K562 (cell line): ENCODE measurements around the gene SMOC2. TPM values are rescaled to one million over a fixed set of nuclear protein-coding genes. Genes with fewer than 3 reads are reported as not detected.

ENCODE experiments used
- ATAC-seq: fragments of 200-7000 bp; cut with Tn5 transposase; 3 replicates; pipeline ENCODE4 v1.9.1; 2020; ENCODE audit warnings: moderate library complexity
- BruUV-seq: library from RNA; stranded (reverse); fragments of 400-500 nt; replicated peaks from 2 replicates; lab custom pipeline; 2021; lab: Mats Ljungman, UMichigan
- CTCF ChIA-PET: fragments of 300-600 bp; formaldehyde crosslinking; extraction: SDS; loops from one replicate; lab custom pipeline; 2021; ENCODE audit warnings: low intra/inter-chr PET ratio; lab: Yijun Ruan, JAX
- POLR2A ChIA-PET: fragments of 300-600, 350-650 bp; sonication (Branson Sonifier 250); formaldehyde crosslinking; extraction: SDS; loops from one replicate; lab custom pipeline; 2021; ENCODE audit warnings: antibody characterized with exemption, inconsistent platforms; lab: Yijun Ruan, JAX
- DNase-seq, 4 experiments: peaks; one replicate each; pipeline versions ENCODE4 v3.0.0 to v3.0.0-alpha.2; 2011 to 2018; ENCODE audit warnings: low spot score in 3 of 4, mixed read lengths in 3 of 4; ENCODE audit errors: extremely low read depth in 1 of 4
- FAIRE-seq: peaks from 2 replicates; lab custom pipeline; 2011; peaks lifted over from hg19 to GRCh38; lab: Jason Lieb, UNC
- H2AFZ ChIP-seq: 2 replicates; pipeline ENCODE4 v1.6.0; 2011; ENCODE audit warnings: low read depth, low read length, control low read depth, inconsistent platforms
- H3K27ac ChIP-seq: fragments of 200-600 bp; 3 replicates; pipeline ENCODE4 v1.8.0; 2011; ENCODE audit warnings: low read depth, mild to moderate bottlenecking, control low read depth, inconsistent platforms, low read length, moderate library complexity, mixed read lengths; ENCODE audit errors: extremely low read depth
- H3K27me3 ChIP-seq, 2 experiments: fragments of 300-600 bp in 1 of 2; 2 replicates in 1 of 2; 3 replicates in 1 of 2; pipeline versions ENCODE4 v1.6.0 to v1.8.0; 2011; ENCODE audit warnings: inconsistent platforms in 2 of 2, low read length in 2 of 2, mild to moderate bottlenecking in 1 of 2, mixed read lengths in 1 of 2, moderate library complexity in 1 of 2; ENCODE audit not compliant: control insufficient read depth in 2 of 2, insufficient read depth in 2 of 2
- H3K36me3 ChIP-seq: fragments of 300-600 bp; 3 replicates; pipeline ENCODE4 v1.8.0; 2011; ENCODE audit warnings: mild to moderate bottlenecking, low read length, inconsistent platforms; ENCODE audit not compliant: control insufficient read depth, insufficient read depth
- H3K4me1 ChIP-seq, 2 experiments: fragments of 200-600 bp in 1 of 2; replicated peaks in 1 of 2; 2 replicates in 1 of 2; 3 replicates in 1 of 2; pipeline versions ENCODE4 v1.5.1 to v1.8.0; 2011; ENCODE audit warnings: inconsistent platforms in 2 of 2, low read length in 2 of 2, mild to moderate bottlenecking in 1 of 2, mixed read lengths in 1 of 2, moderate library complexity in 1 of 2; ENCODE audit not compliant: control insufficient read depth in 2 of 2, insufficient read depth in 2 of 2
- H3K4me2 ChIP-seq: 2 replicates; pipeline ENCODE4 v1.6.1; 2011; ENCODE audit warnings: low read length, control low read depth, inconsistent platforms, mixed read lengths; ENCODE audit not compliant: insufficient read depth
- H3K4me3 ChIP-seq: fragments of 200-600 bp; sonication (generic), shearing (Covaris generic); 2 replicates; pipeline ENCODE4 v1.5.1; 2016; ENCODE audit warnings: control low read depth, inconsistent platforms
- H3K79me2 ChIP-seq: fragments of 200-600 bp; 3 replicates; pipeline ENCODE4 v1.8.0; 2011; ENCODE audit warnings: low read length, inconsistent platforms; ENCODE audit not compliant: control insufficient read depth, insufficient read depth
- H3K9ac ChIP-seq, 2 experiments: 2 replicates each; pipeline versions ENCODE4 v1.6.0 to v1.6.1; 2011; ENCODE audit warnings: low read depth in 2 of 2, low read length in 2 of 2, control low read depth in 1 of 2, inconsistent platforms in 1 of 2, mild to moderate bottlenecking in 1 of 2, mixed read lengths in 1 of 2; ENCODE audit not compliant: insufficient read depth in 1 of 2
- H3K9me1 ChIP-seq: one replicate; pipeline ENCODE4 v1.6.0; 2011; ENCODE audit warnings: inconsistent platforms, mild to moderate bottlenecking, low read length, moderate library complexity; ENCODE audit not compliant: control insufficient read depth, insufficient read depth
- H3K9me3 ChIP-seq: replicated peaks from 2 replicates; pipeline ENCODE4 v1.5.1; 2011; ENCODE audit warnings: low read depth, low read length, inconsistent platforms; ENCODE audit not compliant: control insufficient read depth, insufficient read depth
- H4K20me1 ChIP-seq: replicated peaks from 2 replicates; pipeline ENCODE4 v1.6.1; 2011; ENCODE audit warnings: low read length, inconsistent platforms, mixed read lengths; ENCODE audit not compliant: control insufficient read depth, insufficient read depth
- EWSR1 ChIP-seq: fragments of 450-650 bp; IDR thresholded peaks from 2 replicates; pipeline ENCODE4 v1.6.1; 2018; ENCODE audit warnings: borderline replicate concordance, mild to moderate bottlenecking, low read depth, moderate library complexity; ENCODE audit not compliant: partially characterized antibody
- ILF3 ChIP-seq: fragments of 450-650 bp; IDR thresholded peaks from 2 replicates; pipeline ENCODE4 v1.6.1; 2018; ENCODE audit warnings: antibody characterized with exemption, mild to moderate bottlenecking, moderate library complexity, borderline replicate concordance
- JUNB ChIP-seq: fragments of 450-650 bp; formaldehyde crosslinking; conservative IDR thresholded peaks from 2 replicates; pipeline ENCODE4 v1.4.0; 2020; ENCODE audit warnings: mild to moderate bottlenecking
- KDM1A ChIP-seq, 2 experiments: fragments of 450-650 bp; IDR thresholded peaks; 2 replicates each; pipeline ENCODE4 v1.6.1; 2016; ENCODE audit warnings: mild to moderate bottlenecking in 2 of 2
- MCM2 ChIP-seq: fragments of 450-650 bp; IDR thresholded peaks from 2 replicates; pipeline ENCODE4 v1.6.1; 2017; ENCODE audit warnings: low read depth, mild to moderate bottlenecking
- PTBP1 ChIP-seq: fragments of 200-400 bp; formaldehyde crosslinking; IDR thresholded peaks from 2 replicates; pipeline ENCODE4 v1.6.1; 2017; ENCODE audit warnings: low read depth, low read length
- RAD51 ChIP-seq: fragments of 450-650 bp; IDR thresholded peaks from 2 replicates; pipeline ENCODE4 v1.7.1; 2016; ENCODE audit warnings: low read depth, mild to moderate bottlenecking, borderline replicate concordance
- SMARCB1 ChIP-seq: IDR thresholded peaks from 2 replicates; pipeline ENCODE4 v1.6.1; 2011; ENCODE audit warnings: improper control_type of control experiment, low read depth; ENCODE audit not compliant: insufficient read length
- SNIP1 ChIP-seq: fragments of 450-650 bp; IDR thresholded peaks from 2 replicates; pipeline ENCODE4 v1.7.1; 2017; ENCODE audit warnings: low read depth, mild to moderate bottlenecking
- SOX6 ChIP-seq: fragments of 450-650 bp; IDR thresholded peaks from 2 replicates; pipeline ENCODE4 v1.6.1; 2014; ENCODE audit warnings: mild to moderate bottlenecking
- XRCC4 ChIP-seq: IDR thresholded peaks from one replicate; pipeline ENCODE4 v1.6.1; 2011; ENCODE audit not compliant: insufficient read depth, insufficient read length; ENCODE audit errors: extremely low read depth
- ZNF41 ChIP-seq: fragments of 250-450 bp; sonication (Bioruptor Pico); conservative IDR thresholded peaks from 2 replicates; pipeline ENCODE4 v1.4.0; 2020; ENCODE audit warnings: mild to moderate bottlenecking
- ZNF764 ChIP-seq: fragments of 250-450 bp; sonication (Bioruptor Pico); IDR thresholded peaks from 2 replicates; pipeline ENCODE4 v1.4.0; 2020; ENCODE audit warnings: low read depth, mild to moderate bottlenecking, moderate library complexity
- WGBS: fragments of 100-300 bp; shearing (Covaris generic); methylation state at CpG from one replicate; pipeline ENCODE4 v1.1.6; 2016; ENCODE audit warnings: low coverage, mixed read lengths; ENCODE audit not compliant: insufficient coverage; ENCODE audit errors: missing lambda C conversion rate; 5-methylcytosine and 5-hydroxymethylcytosine counted together
- in situ Hi-C: fragments of 300-500 bp; cut with MboI; formaldehyde crosslinking; loops from 4 replicates; pipeline ENCODE4 v1.15.0; 2018; ENCODE audit warnings: inconsistent platforms, mixed read lengths
- intact Hi-C: fragments of 100-400 bp; cut with micrococcal nuclease; formaldehyde crosslinking; loops from 2 replicates; pipeline ENCODE4 v1.14.2; 2022
- polyA plus RNA-seq, 8 experiments: library from polyadenylated mRNA; depleted of rRNA in 4 of 8; stranded (reverse) in 5 of 8; unstranded in 3 of 8; fragments of >200 nt; fragmentation: Nextera tagmentation in 2 of 8; fragmentation: Illumina TruSeq in 1 of 8; extraction: Ambion mirVana in 2 of 8; extraction: Trizol in 1 of 8; gene quantifications; 2 replicates each; pipeline versions ENCODE4 v1.2.1 to v1.2.3, GENCODE V29; 2011 to 2014; ENCODE audit warnings: inconsistent platforms in 1 of 8, missing spikeins in 1 of 8
- total RNA-seq, 7 experiments: library from RNA; depleted of rRNA in 6 of 7; stranded (reverse); fragments of >200 nt in 6 of 7; fragmentation: Illumina TruSeq in 2 of 7; extraction: Trizol in 2 of 7; gene quantifications; 2 replicates each; pipeline versions ENCODE4 v1.2.1 to v1.2.3, GENCODE V29; 2011 to 2021; ENCODE audit warnings: low replicate concordance in 1 of 7
- TF ChIP-seq, protein P1 (sequence below): fragments of 450-650 bp; IDR thresholded peaks from 2 replicates; pipeline ENCODE4 v1.7.1; 2018; ENCODE audit warnings: mild to moderate bottlenecking, low read depth; ENCODE audit not compliant: partially characterized antibody
- TF ChIP-seq, protein P2 (sequence below): fragments of 450-650 bp; formaldehyde crosslinking; IDR thresholded peaks from 2 replicates; pipeline ENCODE4 v1.4.0; 2022; ENCODE audit warnings: missing genetic modification characterization
- TF ChIP-seq, protein P3 (sequence below), 3 experiments: fragments of 200-800 bp in 1 of 3; fragments of 250-450 bp in 1 of 3; fragments of 450-650 bp in 1 of 3; sonication (Bioruptor Pico) in 1 of 3; sonication (Bioruptor generic) in 1 of 3; formaldehyde crosslinking in 1 of 3; IDR thresholded peaks; 2 replicates each; pipeline versions ENCODE4 v1.6.1 to v1.8.0; 2016 to 2022; ENCODE audit warnings: mild to moderate bottlenecking in 2 of 3, missing genetic modification characterization in 2 of 3, missing compliant biosample characterization in 1 of 3, moderate library complexity in 1 of 3

The SMOC2 gene
- total and polyA plus RNA-seq, 9 of the 15 experiments (the other 6 are each of a cell fraction or from before 2014, with no cell fraction given): 0.45 to 2.3 (median 1.1) TPM

DNA sequence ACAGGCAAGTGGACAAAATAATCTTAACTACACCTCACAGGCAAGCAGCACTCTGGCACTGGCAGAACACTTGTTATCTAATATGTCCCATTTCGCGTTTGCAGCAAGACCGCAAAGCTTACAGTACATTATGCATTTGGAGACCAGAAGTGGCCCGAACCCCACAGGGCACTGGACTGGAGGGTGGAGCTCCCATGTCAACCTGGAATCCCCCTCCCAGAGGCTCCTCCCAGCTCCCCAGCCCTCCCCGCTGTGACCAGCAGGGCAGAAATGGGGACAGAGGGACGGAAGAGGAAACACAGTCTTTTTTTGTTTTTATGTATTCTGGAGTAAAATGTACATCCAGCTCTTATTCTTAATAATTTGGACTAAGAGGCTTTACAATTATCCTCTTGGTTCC is 263.7 kb downstream of the SMOC2 start:
- in situ Hi-C loops: no loop called here
- H3K36me3 ChIP-seq: no peaks in the 10 kb centered on the region
- H3K4me1 ChIP-seq: no peaks in the 10 kb centered on the region
- no peaks in the 10 kb centered on the region for H3K79me2 ChIP-seq
- H3K4me3 ChIP-seq: no peak overlapping the region
- no peak overlapping the region for H3K9ac ChIP-seq
- ATAC-seq (0 out of 3 replicates have a peak, but pooled peaks have one; percentile 40), FAIRE-seq (no peak), DNase-seq (no peak)
- no peak overlapping the region for H3K27ac ChIP-seq
- H3K27me3 ChIP-seq: peaks cover 36 to 67% of the 10 kb centered on the region in 2 experiments; a peak in 4 of 5 replicates
- H4K20me1 ChIP-seq: peaks cover 15% of the 10 kb centered on the region; the same call in 1 of the 2 replicates
- no peak overlapping the region for H3K4me2 ChIP-seq
- H3K9me3 ChIP-seq: no peaks in the 10 kb centered on the region
- no peaks in the 10 kb centered on the region for H3K9me1 ChIP-seq
- WGBS: 0% methylated on average over 6 of the region's 6 CpGs
- POLR2A ChIA-PET: interaction anchor here (0.7 kb wide), 1 partner anchor 21 kb away, joined by 3 read pairs; no protein-coding TSS in a partner anchor
- H2AFZ ChIP-seq: no peak overlapping the region
- intact Hi-C loops: no loop called here
- CTCF ChIA-PET: no interaction called here
- no TSS peak for BruUV-seq
- TF ChIP-seq ZNF41 (no peak), SNIP1 (no peak), SOX6 (no peak), MCM2 (no peak), ILF3 (no peak), PTBP1 (no peak), EWSR1 (no peak), JUNB (CRISPR knock-in tag) (no peak), ZNF764 (CRISPR knock-in tag) (no peak), RAD51 (no peak), KDM1A (IDR thresholded peaks at IDR 0.05) (no peak), XRCC4 (no peak), SMARCB1 (no peak)
- TF ChIP-seq, protein P1, sequence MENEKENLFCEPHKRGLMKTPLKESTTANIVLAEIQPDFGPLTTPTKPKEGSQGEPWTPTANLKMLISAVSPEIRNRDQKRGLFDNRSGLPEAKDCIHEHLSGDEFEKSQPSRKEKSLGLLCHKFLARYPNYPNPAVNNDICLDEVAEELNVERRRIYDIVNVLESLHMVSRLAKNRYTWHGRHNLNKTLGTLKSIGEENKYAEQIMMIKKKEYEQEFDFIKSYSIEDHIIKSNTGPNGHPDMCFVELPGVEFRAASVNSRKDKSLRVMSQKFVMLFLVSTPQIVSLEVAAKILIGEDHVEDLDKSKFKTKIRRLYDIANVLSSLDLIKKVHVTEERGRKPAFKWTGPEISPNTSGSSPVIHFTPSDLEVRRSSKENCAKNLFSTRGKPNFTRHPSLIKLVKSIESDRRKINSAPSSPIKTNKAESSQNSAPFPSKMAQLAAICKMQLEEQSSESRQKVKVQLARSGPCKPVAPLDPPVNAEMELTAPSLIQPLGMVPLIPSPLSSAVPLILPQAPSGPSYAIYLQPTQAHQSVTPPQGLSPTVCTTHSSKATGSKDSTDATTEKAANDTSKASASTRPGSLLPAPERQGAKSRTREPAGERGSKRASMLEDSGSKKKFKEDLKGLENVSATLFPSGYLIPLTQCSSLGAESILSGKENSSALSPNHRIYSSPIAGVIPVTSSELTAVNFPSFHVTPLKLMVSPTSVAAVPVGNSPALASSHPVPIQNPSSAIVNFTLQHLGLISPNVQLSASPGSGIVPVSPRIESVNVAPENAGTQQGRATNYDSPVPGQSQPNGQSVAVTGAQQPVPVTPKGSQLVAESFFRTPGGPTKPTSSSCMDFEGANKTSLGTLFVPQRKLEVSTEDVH: no peak
- TF ChIP-seq, protein P2, sequence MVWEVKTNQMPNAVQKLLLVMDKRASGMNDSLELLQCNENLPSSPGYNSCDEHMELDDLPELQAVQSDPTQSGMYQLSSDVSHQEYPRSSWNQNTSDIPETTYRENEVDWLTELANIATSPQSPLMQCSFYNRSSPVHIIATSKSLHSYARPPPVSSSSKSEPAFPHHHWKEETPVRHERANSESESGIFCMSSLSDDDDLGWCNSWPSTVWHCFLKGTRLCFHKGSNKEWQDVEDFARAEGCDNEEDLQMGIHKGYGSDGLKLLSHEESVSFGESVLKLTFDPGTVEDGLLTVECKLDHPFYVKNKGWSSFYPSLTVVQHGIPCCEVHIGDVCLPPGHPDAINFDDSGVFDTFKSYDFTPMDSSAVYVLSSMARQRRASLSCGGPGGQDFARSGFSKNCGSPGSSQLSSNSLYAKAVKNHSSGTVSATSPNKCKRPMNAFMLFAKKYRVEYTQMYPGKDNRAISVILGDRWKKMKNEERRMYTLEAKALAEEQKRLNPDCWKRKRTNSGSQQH (CRISPR knock-in tag): no peak
- TF ChIP-seq, protein P3, sequence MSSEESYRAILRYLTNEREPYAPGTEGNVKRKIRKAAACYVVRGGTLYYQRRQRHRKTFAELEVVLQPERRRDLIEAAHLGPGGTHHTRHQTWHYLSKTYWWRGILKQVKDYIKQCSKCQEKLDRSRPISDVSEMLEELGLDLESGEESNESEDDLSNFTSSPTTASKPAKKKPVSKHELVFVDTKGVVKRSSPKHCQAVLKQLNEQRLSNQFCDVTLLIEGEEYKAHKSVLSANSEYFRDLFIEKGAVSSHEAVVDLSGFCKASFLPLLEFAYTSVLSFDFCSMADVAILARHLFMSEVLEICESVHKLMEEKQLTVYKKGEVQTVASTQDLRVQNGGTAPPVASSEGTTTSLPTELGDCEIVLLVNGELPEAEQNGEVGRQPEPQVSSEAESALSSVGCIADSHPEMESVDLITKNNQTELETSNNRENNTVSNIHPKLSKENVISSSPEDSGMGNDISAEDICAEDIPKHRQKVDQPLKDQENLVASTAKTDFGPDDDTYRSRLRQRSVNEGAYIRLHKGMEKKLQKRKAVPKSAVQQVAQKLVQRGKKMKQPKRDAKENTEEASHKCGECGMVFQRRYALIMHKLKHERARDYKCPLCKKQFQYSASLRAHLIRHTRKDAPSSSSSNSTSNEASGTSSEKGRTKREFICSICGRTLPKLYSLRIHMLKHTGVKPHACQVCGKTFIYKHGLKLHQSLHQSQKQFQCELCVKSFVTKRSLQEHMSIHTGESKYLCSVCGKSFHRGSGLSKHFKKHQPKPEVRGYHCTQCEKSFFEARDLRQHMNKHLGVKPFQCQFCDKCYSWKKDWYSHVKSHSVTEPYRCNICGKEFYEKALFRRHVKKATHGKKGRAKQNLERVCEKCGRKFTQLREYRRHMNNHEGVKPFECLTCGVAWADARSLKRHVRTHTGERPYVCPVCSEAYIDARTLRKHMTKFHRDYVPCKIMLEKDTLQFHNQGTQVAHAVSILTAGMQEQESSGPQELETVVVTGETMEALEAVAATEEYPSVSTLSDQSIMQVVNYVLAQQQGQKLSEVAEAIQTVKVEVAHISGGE (CRISPR knock-in tag; IDR thresholded peaks at IDR 0.05): no peak
